ENCODE results near the gene SLC6A2.

The SLC6A2 gene

GRCh38 chr16:55678161-55678821 is 22.5 kb downstream of the SLC6A2 start:
- DNase-seq = no peak

DNA sequence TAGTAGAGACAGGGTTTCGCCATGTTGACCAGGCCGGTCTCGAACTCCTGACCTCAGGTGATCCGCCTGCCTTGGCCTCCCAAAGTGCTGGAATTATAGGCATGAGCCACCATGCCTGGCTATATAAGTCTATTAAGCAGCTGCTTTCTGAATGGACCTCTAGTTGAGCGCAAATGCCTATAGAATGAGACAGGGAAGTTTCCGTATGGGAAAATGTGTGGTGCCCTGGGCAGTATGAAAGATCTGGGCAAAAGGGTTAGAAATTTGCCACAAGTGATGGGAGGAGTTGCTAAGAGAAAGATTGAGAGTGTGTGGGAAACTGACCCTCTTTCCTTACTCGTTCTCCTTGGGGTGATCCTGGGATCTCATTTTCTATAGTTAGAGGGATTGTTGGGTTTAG is 26.3 kb downstream of the SLC6A2 start:
- no peak for DNase-seq

DNA sequence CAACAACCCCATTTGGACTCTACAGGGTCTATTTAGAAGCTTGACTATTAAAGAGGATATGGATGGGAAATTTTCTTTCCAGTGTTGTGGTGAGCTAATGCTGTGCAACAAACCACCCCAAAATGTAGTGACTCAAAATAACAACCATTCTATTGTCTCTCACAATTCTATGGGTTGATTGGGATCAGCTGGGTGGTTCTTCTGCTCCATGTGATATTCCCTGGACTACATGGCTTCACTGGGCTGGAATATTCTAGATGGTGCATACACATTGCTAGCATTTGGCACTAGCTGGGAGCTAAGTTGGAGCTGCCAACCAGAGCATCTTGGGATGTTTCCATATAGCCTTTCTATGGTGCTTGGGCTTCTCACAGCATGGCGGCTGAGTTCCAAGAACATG is 30.2 kb downstream of the SLC6A2 start:
- DNase-seq = no peak

GRCh38 chr16:55686671-55687070 is 30.9 kb downstream of the SLC6A2 start:
- DNase-seq = no peak

GRCh38 chr16:55687802-55688201 is 32.0 kb downstream of the SLC6A2 start:
- no peak for DNase-seq

DNA sequence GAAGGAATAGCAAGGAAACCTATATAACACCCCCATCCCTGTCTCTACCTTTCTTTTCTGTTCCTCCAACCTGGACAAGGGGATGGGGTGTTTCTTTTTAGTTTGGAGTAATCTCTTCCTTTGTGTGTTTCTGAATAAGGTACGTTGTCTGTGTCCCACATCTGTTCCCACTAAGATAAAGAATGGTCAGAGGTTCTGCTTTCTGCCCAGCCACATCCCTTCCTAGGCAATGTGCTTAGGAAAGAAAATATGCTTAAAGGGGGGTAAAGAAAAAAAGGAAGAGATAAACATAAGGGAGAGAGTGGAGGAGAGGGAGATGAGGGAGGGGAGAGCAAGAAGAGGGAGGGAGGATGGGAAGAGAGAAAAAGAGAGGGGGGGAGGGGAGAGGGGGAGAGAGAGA is 35.1 kb downstream of the SLC6A2 start:
- DNase-seq = no peak

DNA sequence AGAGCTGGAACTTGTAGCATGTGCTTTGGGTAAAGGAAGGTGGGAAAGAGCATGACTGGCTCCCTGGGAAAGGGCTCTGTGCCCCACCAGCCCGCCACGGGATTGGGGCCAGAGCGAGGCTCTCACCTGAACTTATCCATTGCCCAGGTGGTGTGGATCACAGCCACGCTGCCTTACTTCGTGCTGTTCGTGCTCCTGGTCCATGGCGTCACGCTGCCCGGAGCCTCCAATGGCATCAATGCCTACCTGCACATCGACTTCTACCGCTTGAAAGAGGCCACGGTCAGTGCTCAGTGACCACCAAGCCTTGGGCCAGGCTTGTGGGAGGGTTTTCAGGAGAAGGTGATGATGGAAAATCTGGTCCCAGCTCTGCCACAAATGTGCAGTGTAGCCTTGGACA is 36.0 kb downstream of the SLC6A2 start:
- DNase-seq = no peak

DNA sequence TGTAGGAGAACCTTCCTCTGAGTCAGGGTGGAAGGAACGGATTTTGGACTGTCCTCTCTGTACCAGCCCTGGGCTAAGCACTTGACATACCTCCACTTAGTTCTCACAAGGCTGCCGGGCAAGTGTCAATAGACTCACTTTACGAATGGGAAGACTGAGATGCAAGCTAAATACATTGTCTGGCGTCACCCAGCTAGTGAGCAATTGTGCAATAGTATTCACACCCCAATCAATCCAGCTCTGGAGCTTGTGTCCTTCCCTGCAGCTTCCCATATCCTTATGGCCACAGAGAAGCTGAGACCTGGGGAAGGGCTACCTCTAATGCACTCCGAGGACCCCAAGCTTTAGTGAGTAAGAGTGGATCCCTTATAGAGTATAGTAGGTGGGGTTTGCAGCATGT is 39.8 kb downstream of the SLC6A2 start:
- DNase-seq = no peak

GRCh38 chr16:55697867-55698266 is 42.1 kb downstream of the SLC6A2 start:
- no peak for DNase-seq

DNA sequence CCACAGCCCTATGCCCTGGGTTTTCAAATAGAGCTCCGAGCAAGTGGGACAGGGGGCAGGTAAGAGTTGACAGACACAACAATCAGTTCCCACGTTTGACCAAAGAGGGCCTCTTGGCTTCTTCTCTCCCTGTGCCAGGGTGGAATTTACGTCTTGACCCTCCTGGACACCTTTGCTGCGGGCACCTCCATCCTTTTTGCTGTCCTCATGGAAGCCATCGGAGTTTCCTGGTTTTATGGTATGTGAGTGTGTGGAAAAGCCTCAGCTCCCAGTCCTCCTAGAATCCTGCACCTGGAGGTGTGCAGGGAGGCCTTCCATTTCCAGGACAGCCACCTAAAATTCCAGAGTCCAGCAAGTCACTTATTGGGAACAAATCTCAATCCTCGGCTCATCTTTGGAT is 42.5 kb downstream of the SLC6A2 start:
- DNase-seq = no peak

DNA sequence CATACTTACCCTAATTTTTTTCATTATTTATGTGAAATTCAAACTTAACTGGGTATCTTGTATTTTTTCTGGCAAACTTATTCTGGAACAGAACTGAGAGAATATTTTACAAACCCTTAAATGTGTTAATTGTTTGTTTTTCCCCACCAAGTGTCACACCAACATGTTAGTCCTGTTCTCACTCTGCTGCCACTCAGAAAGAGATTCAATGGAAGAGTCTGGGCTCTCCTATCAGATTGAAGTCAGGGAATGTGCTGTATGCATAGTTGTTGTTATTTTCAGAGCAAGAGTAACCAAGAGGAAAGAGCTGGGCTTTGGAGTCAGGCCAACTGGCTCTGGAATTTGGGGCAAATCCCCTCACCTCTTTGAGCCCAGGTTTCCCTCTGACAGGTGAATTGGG is 43.2 kb downstream of the SLC6A2 start:
- no peak for DNase-seq

- DNase-seq = no peak
Observed at GRCh38 chr16:55699616-55700015, 43.8 kb downstream of the SLC6A2 start.

DNA sequence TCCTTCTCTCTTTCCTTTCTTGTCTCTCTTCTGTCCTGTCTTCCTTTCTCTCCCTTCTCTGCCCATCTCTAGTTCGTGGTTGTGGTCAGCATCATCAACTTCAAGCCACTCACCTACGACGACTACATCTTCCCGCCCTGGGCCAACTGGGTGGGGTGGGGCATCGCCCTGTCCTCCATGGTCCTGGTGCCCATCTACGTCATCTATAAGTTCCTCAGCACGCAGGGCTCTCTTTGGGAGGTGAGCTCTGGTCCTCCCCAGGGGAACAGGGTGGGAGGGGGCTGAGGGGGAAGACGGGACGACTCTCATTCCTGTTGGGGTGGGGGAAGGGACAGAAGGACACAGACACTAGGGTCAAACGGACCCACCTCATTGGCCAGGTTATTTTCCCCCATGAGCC is 44.3 kb downstream of the SLC6A2 start:
- DNase-seq = no peak

- DNase-seq = no peak
Observed at GRCh38 chr16:55700961-55701360, 45.2 kb downstream of the SLC6A2 start.

GRCh38 chr16:55701442-55702319 is 45.9 kb downstream of the SLC6A2 start:
- peak; percentile 9 for DNase-seq

- peak; percentile 0 for DNase-seq
Observed at GRCh38 chr16:55703003-55704001, 47.5 kb downstream of the SLC6A2 start.

GRCh38 chr16:55706739-55707384 is 51.1 kb downstream of the SLC6A2 start:
- no peak for DNase-seq

GRCh38 chr16:55709801-55710200 is 54.0 kb downstream of the SLC6A2 start:
- DNase-seq = no peak

GRCh38 chr16:55710466-55710865 is 54.7 kb downstream of the SLC6A2 start:
- no peak for DNase-seq

DNA sequence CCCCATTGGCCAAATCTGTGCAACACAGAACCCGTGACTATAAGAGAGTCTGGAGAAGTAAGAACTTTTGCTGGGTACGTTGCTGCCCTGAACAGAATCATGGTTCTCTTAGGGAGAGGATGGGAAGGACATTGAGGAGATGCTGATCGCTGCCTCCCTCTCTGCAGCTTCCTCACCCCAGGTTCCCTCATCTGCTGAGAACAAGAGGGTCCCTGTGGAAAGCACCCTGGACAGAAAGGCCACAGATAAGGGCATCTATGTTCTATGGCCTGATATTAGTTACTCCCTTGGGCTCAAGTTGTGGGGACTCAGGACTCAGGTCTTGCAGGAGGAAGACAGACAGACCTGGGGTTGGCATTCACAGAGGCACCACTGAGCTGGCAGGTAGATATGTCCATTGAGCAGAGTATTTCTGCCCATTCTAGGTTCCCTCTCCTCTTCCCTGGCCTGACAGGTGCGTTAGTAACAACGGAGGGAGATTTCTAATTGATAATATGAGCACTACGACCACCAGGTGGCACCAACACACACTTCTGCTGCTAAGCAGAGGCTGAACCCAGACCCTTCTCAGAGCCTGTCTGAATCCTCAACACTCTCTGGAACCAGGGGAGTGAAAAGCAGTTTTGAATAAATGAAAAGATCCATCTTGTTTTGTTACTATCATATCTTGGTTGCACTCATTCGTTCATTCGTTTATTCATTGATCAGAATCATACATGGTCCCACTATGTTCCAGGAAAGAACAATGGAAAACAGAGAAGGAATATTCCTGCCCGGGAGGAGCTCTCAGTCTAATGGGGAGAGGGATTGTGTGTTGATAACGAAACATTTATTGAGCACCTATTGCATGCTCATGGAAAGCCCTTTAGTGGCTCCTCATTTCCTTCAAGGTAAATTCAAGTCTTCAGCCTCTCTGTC is 56.4 kb downstream of the SLC6A2 start:
- DNase-seq = no peak

- no peak for DNase-seq
Observed at GRCh38 chr16:55713103-55713502, 57.3 kb downstream of the SLC6A2 start.

GRCh38 chr16:55717326-55717725 is 61.5 kb downstream of the SLC6A2 start:
- no peak for DNase-seq
